Ishikawa (cell line): ENCODE results near the gene ADM.

Experiments used
- CEBPB ChIP-seq: IDR thresholded peaks from 2 replicates; pipeline ENCODE4 v1.6.1; 2012
- CREB1 ChIP-seq: IDR thresholded peaks from 2 replicates; pipeline ENCODE4 v1.6.1; 2012; ENCODE audit warnings: low read depth
- EGR1 ChIP-seq: IDR thresholded peaks from 2 replicates; pipeline ENCODE4 v1.6.1; 2012
- EP300 ChIP-seq: IDR thresholded peaks from 2 replicates; pipeline ENCODE4 v1.6.1; 2012; ENCODE audit warnings: borderline replicate concordance
- FOXM1 ChIP-seq: IDR thresholded peaks from 2 replicates; pipeline ENCODE4 v1.6.1; 2012; ENCODE audit warnings: low read depth, borderline replicate concordance
- RAD21 ChIP-seq: IDR thresholded peaks from 2 replicates; pipeline ENCODE4 v1.6.1; 2012; ENCODE audit warnings: low read depth
- REST ChIP-seq: IDR thresholded peaks from 2 replicates; pipeline ENCODE4 v1.6.1; 2012; ENCODE audit warnings: low read depth, mild to moderate bottlenecking
- TAF1 ChIP-seq: IDR thresholded peaks from 2 replicates; pipeline ENCODE4 v1.6.1; 2012; ENCODE audit warnings: low read depth, mild to moderate bottlenecking
- TCF12 ChIP-seq: IDR thresholded peaks from 2 replicates; pipeline ENCODE4 v1.6.1; 2012; ENCODE audit warnings: low read depth
- TEAD4 ChIP-seq: IDR thresholded peaks from 2 replicates; pipeline ENCODE4 v1.6.1; 2012
- YY1 ChIP-seq: IDR thresholded peaks from 2 replicates; pipeline ENCODE4 v1.6.1; 2012; ENCODE audit warnings: low read depth
- ZBTB7A ChIP-seq: IDR thresholded peaks from 2 replicates; pipeline ENCODE4 v1.6.1; 2012; ENCODE audit warnings: low read depth

ADM gene

GRCh38 chr11:10349806-10350205 lies 44.9 kb downstream of the ADM start:
- TF ChIP-seq RAD21 = no peak
- no peak for TF ChIP-seq TEAD4
- no peak for TF ChIP-seq TCF12

GRCh38 chr11:10350334-10350733 lies 45.5 kb downstream of the ADM start:
- TF ChIP-seq TEAD4 (peak; percentile 84), REST (no peak), EP300 (peak; percentile 52; the same call in 1 of the 2 replicates)

- TF ChIP-seq REST (no peak), CREB1 (no peak), TAF1 (no peak), EGR1 (no peak), YY1 (no peak), ZBTB7A (no peak), EP300 (no peak)
Observed at GRCh38 chr11:10351435-10351764, 46.5 kb downstream of the ADM start.

GRCh38 chr11:10351765-10352641 lies 47.1 kb downstream of the ADM start:
- TF ChIP-seq ZBTB7A = no peak
- TF ChIP-seq CEBPB = no peak
- no peak for TF ChIP-seq YY1
- no peak for TF ChIP-seq TEAD4
- TF ChIP-seq CREB1 = no peak
- TF ChIP-seq TCF12 = no peak
- no peak for TF ChIP-seq REST
- TF ChIP-seq FOXM1 = no peak

- no peak for TF ChIP-seq FOXM1
- no peak for TF ChIP-seq RAD21
- no peak for TF ChIP-seq TCF12
- no peak for TF ChIP-seq CREB1
- no peak for TF ChIP-seq TEAD4
- no peak for TF ChIP-seq REST
Observed at GRCh38 chr11:10352921-10353550, 48.2 kb downstream of the ADM start.
